Glomerular visceral epithelial cell (primary cell): Measurements from ENCODE around the gene TBC1D14.
"Not testable (repeated sequence)": the region's sequence is repeated elsewhere in the genome, so short reads cannot be mapped to it uniquely, and the experiment has no call there.

ENCODE experiments used
- DNase-seq: peaks from one replicate; pipeline ENCODE4 v3.0.0-alpha.2; 2016; ENCODE audit errors: extremely low spot score

The TBC1D14 gene

DNA sequence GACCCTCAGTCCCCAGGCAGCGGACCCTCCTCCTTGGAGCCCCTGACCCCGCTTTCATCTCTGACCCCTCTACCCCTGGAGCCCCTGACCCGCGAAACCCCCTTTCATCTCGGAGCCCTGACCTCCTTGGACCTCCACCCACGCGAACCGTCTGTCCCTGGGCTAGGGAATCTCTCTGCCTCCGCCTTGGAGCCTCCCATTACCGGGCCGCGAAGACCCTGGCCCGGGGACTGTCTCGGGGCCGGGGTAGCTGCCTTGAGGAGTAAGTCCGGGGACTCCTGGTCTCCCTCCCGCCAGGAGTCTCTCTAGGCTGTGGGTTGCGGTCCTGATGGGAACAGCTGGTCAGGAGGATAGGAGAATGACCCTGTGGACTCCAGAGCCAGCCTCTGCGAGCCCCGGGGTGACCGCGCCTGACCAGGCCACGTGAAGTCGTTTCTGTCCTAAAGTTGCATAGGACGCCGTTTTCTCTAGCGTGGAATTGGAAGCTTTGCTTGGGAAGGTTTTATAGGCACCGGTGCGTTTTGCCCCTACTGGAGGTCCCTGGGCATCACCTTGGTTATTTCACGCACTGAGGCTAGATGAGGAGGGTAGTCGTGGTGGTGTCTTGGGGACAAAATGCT, 824 bp downstream of the TBC1D14 start:
- DNase-seq = peak; percentile 22

DNA sequence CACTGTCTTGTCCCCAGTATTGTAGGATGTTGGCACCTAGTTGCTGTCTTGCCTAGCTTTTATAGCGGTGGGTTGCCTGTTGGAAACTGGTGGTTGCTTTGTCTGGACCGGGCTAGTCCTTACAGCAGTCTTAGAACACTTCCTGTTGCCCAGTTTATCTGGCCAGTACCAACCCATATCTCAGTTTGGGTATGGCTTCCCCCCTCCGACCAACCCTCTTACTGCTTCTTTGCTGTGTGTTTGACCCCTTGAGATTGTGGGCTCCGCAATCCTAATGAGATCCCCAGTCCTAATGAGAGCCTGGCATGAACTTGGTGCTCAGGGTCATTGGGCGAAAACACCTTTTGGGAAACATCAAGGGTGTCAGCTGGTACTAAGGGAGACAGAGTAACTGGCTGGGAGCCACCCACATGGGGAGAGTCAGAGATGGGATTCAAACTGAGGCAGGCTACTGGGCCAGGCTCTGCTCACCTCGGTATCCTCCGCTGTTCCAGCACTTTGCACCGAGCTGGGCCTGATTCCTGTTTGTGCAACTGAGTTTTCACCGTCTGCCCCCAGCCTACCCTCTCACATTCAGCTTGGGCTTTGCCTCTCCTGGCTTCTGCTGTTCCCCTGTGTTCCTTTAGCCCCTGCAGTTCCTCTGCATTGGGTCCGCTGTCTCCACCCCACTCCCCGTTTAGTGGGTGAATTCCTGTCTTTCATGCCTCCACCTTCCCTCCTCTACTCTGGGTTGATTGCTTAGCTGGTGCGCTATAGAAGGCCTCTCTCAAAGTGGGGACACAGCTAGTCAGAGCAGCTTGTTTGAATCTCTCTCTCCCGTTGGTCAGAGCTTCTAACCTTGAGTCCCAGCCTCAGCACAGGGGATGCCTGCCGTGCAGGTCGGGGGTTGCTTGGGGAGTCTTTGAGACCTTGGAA, 1.6 kb downstream of the TBC1D14 start:
- DNase-seq = no peak

GRCh38 chr4:6911917-6912316, 2.3 kb downstream of the TBC1D14 start:
- DNase-seq = not testable (repeated sequence)

GRCh38 chr4:6912441-6912840, 2.8 kb downstream of the TBC1D14 start:
- DNase-seq = no peak

- no peak for DNase-seq
Observed at GRCh38 chr4:6913350-6913905, 3.8 kb downstream of the TBC1D14 start.

DNA sequence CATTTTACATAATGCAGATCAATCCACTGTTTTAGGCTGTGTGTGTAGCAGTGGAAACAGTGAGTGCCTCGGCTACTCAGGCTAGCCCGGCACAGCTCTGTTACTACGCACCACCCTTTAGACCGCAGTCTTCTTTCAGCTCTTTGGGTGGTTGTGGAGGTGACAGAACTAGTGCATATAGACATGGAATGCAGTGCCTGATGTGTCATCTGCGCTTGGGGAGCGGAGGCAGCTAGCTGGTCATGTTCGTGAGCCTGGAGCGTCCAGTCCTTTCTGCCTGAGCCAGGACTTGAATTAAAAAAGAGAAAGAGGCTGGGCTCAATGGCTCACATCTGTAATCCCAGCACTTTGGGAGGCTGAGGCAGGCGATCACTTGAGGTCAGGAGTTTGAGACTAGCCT, 4.8 kb downstream of the TBC1D14 start:
- no peak for DNase-seq

GRCh38 chr4:6915041-6916005, 5.7 kb downstream of the TBC1D14 start:
- DNase-seq = no peak

- DNase-seq = no peak
Observed at GRCh38 chr4:6916069-6916586, 6.5 kb downstream of the TBC1D14 start.

- DNase-seq = peak; percentile 35
Observed at GRCh38 chr4:6916587-6917460, 7.2 kb downstream of the TBC1D14 start.

DNA sequence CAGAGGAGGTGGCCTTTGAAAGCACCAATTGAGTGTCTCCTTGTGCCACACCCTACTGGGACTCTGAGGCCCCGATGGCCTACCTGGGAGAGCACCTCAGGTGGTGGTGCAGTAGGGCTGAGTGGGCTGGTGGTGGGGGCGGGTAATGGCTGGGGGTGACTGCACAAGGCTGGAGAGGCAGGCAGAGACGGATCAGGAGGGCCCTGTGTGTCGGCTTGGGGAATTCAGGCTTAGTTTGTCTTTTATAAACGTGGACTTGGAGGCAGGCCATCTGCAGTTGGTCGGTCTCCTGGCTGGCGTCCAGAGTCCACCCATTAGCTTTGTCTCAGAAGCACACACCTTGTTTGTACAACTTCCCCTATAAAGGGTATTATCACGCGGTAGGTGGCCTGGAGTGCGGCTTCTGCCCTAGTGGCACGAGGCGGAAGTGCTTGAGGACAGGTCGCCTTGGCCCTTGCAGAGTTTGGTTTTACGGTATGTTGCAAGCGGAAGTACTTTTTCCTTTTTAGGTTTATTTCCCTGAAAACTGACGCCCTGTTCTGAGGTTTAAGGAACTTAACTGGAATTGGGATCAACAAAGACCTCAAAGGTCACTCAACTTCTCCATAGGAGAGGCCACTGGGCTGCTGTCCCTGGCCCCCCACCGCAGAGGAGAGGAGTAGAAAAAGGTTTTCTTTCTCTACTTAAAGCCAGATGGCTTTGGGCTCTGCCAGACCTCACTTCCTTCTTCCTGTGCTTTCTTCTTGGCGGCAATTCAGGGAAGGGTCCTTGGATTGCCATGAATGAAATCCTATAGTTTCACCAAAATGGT, 8.0 kb downstream of the TBC1D14 start:
- DNase-seq = peak; percentile 61

DNA sequence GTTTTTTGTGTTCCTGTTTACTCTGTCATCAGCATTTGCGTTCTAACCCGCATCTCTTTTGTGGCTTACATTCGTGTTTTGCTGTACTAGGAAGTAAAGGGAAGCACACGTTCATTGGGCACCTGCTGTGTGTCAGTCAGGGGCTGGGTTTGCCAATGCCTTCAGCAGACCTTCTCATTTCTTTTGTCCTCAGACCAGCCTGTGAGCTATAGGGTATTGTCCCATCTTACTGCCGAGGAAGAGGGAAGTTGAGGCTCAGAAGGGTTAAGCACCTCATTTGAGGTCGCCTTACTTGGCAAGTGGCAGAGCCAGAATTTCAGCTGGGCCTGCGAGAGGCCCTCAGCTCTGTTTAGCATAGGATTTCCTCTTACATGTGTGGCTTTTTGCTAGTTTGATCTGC, 8.7 kb downstream of the TBC1D14 start:
- no peak for DNase-seq

- no peak for DNase-seq
Observed at GRCh38 chr4:6920171-6920570, 10.5 kb downstream of the TBC1D14 start.

GRCh38 chr4:6923507-6923906, 13.9 kb downstream of the TBC1D14 start:
- no peak for DNase-seq

GRCh38 chr4:6924361-6924779, 14.7 kb downstream of the TBC1D14 start:
- no peak for DNase-seq

DNA sequence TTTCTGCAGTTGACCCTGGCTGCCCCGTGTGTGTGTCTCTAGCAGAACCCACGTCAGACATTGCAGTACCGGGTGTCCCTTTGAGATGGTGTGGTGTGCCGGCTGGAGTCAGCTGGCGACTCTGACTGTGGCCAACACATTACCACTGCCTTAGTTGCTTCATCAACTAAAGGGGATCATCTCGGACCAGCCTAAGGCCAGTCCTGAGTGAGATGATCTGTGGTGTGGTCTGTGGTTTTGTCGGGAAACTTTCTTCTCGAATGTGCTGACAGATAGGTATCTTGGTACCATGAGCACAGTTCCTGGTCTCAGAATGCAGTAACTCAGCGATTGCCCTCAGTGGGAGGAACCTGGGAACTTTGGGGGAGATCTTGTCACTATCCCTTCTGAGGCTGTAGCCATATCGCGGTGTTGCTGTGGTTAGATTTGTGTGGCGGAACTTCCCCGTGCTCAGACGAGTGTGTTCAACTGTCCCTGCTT, 15.8 kb downstream of the TBC1D14 start:
- no peak for DNase-seq

- DNase-seq = no peak
Observed at GRCh38 chr4:6926081-6926480, 16.5 kb downstream of the TBC1D14 start.

- peak; percentile 28 for DNase-seq
Observed at GRCh38 chr4:6926681-6927478, 17.3 kb downstream of the TBC1D14 start.

DNA sequence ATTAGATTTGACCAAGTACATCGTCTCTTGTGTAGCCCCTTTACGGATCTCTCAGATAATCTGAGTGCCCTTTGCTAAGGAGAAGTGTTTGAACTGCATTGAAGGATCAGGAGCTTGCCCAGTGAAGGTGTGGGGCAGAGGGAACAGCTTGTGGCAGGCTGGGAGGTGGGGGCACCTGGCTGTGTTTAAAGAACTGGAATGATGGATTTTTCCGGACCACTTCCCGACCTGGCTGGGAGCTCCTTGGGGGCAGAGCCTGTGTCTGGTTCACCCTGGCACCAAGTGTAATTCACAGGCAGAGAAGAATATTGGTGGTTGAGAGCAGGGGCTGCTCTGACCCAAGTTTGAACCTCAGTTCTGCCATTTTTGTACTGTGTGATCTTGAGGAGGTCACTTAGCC, 18.5 kb downstream of the TBC1D14 start:
- no peak for DNase-seq
